Small intestine (tissue), 7 donors: ENCODE data around the gene SPATA31E1. TPM values are rescaled to one million over a fixed set of nuclear protein-coding genes. Genes with fewer than 3 reads are reported as not detected.

Source experiments
- DNase-seq, 2 donors: peaks; one replicate each; pipeline versions ENCODE4 v3.0.0 to v3.0.0-alpha.2; 2013
- FAIRE-seq: peaks from 2 replicates; lab custom pipeline; 2012; peaks lifted over from hg19 to GRCh38; lab: Jason Lieb, UNC
- H3K27ac ChIP-seq, 3 donors: one replicate each; pipeline ENCODE4 v1.5.1; 2013; ENCODE audit warnings: low read length in 2 of 3, mild to moderate bottlenecking in 2 of 3, control low read depth in 1 of 3, inconsistent platforms in 1 of 3, low read depth in 1 of 3, moderate library complexity in 1 of 3
- H3K27me3 ChIP-seq, 3 donors: one replicate each; pipeline ENCODE4 v1.6.1; 2013; ENCODE audit warnings: low read length in 3 of 3, inconsistent platforms in 1 of 3; ENCODE audit not compliant: control insufficient read depth in 3 of 3, insufficient read depth in 3 of 3
- H3K36me3 ChIP-seq, 3 donors: one replicate each; pipeline ENCODE4 v1.6.1; 2013; ENCODE audit warnings: low read length in 3 of 3, inconsistent platforms in 1 of 3, low read depth in 1 of 3, mild to moderate bottlenecking in 1 of 3, moderate library complexity in 1 of 3; ENCODE audit not compliant: control insufficient read depth in 3 of 3, insufficient read depth in 2 of 3
- H3K4me1 ChIP-seq, 3 donors: one replicate each; pipeline ENCODE4 v1.6.1; 2013; ENCODE audit warnings: low read length in 2 of 3, inconsistent platforms in 1 of 3, low read depth in 1 of 3, mild to moderate bottlenecking in 1 of 3, moderate library complexity in 1 of 3; ENCODE audit not compliant: control insufficient read depth in 3 of 3, insufficient read depth in 2 of 3
- H3K4me3 ChIP-seq, 3 donors: one replicate each; pipeline ENCODE4 v1.5.1; 2013; ENCODE audit warnings: low read length in 3 of 3, control low read depth in 1 of 3, inconsistent platforms in 1 of 3, low read depth in 1 of 3, mild to moderate bottlenecking in 1 of 3, moderate library complexity in 1 of 3
- H3K9me3 ChIP-seq, 2 donors: one replicate each; pipeline ENCODE4 v1.6.1; 2013; ENCODE audit warnings: low read depth in 1 of 2, low read length in 1 of 2; ENCODE audit not compliant: control insufficient read depth in 2 of 2, insufficient read depth in 1 of 2
- WGBS, 3 donors: extraction: QIAGEN DNeasy Blood & Tissue Kit; methylation state at CpG; one replicate each; pipeline ENCODE4 v1.1.7; 2013; 5-methylcytosine and 5-hydroxymethylcytosine counted together
- polyA plus RNA-seq, 4 donors: library from polyadenylated mRNA; stranded (reverse) in 3 of 4; unstranded in 1 of 4; fragments of 200-250 nt in 3 of 4; fragments of 120-200 nt in 1 of 4; gene quantifications; one replicate each; pipeline versions ENCODE4 v1.2.1 to v1.2.3, GENCODE V29; 2013
- donor health status: healthy with polysubstance abuse.
- donor health status: control.
- donor health status: control.
- donor health status: Bipolar disorder and iron deficiency.
- donor health status: healthy.

The SPATA31E1 gene
- polyA plus RNA-seq, 4 donors = 0.74 TPM; not detected in 3

DNA sequence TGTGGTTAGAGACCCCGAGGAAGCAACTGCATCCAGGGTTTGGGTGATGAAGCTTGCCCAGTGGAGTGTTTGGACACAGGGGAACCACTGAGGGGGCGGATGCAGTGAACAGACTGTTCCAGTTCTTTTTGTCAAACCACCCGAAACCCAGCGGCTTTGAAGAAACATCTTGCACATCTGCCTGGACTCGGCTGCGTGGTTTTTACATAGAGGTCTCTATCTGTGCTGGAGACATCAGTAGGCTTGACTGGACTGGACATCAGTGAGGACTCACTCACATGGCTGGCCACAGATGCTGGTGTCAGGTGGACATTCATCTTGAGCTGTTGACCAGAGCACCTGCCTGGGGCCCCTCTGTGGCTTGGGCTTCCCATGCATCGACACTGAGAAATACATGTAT lies 15.3 kb upstream of the SPATA31E1 start:
- no peak for FAIRE-seq
- Histone ChIP-seq H3K4me1 (peaks cover 0 to 18% (median 0%) of the 10 kb centered on the region in 3 donors), H3K36me3 (peaks cover 0 to 2% (median 0%) of the 10 kb centered on the region in 3 donors), H3K27ac (no peak overlapping the region), H3K4me3 (peak overlapping the region in 1 of 3 donors; percentile 56), H3K9me3 (peaks cover 0 to 8% of the 10 kb centered on the region in 2 donors), H3K27me3 (no peaks in the 10 kb centered on the region)
- no peak for DNase-seq
- 76 to 84% (median 83%) methylated on average over 7 of the region's 7 CpGs for WGBS, 3 donors

DNA sequence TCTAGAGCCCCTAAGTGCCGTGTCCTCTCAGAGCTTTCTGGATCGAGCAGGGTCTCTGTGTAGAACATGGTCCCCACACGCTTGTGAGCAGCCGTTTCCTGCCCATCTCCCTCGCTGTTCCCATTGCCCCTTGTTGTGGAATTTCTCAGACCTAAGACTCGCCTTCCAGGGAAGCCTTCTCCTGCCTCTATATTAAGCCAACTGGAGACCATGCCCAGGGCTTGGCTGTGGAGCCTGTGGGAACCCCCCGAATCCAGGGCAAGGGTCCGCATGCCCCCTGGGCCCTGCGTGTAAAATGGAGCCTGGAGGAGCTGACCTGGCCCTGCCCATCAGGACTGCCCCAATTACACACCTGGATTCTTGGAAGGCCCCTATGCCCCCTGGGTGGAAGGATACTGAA lies 14.5 kb upstream of the SPATA31E1 start:
- WGBS, 3 donors = 95 to 97% (median 95%) methylated on average over 9 of the region's 9 CpGs
- H3K27me3 ChIP-seq = no peaks in the 10 kb centered on the region
- no peak overlapping the region for H3K4me3 ChIP-seq
- H3K4me1 ChIP-seq = peaks cover 0 to 22% (median 0%) of the 10 kb centered on the region in 3 donors
- FAIRE-seq = no peak
- H3K9me3 ChIP-seq = peaks cover 0 to 2% of the 10 kb centered on the region in 2 donors
- H3K36me3 ChIP-seq = peaks cover 0 to 2% (median 0%) of the 10 kb centered on the region in 3 donors
- H3K27ac ChIP-seq = no peak overlapping the region
- no peak for DNase-seq

DNA sequence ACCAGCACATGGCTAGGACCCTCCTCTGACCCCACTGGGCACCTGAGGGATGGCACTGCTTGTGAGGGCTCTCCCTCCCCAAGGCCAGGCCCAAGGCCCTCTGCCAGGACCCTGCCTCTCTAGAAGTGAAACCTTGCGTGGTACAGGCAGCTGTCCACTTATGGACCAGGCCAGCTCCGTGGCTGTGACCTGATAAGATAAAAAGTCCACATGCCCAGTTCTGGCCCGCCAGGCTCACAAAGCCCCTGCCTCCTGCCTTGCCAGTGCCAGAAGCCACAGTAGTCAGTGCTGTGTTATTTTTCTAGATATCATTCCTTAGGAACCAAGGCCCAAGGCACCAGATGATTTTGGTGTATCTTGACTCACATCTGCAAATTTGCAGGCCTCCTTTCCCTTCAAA lies 14.0 kb upstream of the SPATA31E1 start:
- H3K4me3 ChIP-seq = no peak overlapping the region
- no peaks in the 10 kb centered on the region for H3K27me3 ChIP-seq
- FAIRE-seq (no peak), DNase-seq (no peak)
- no peaks in the 10 kb centered on the region for H3K9me3 ChIP-seq
- H3K4me1 ChIP-seq = peaks cover 0 to 25% (median 0%) of the 10 kb centered on the region in 3 donors
- no peak overlapping the region for H3K27ac ChIP-seq
- H3K36me3 ChIP-seq = peaks cover 0 to 2% (median 0%) of the 10 kb centered on the region in 3 donors
- WGBS, 3 donors = 68 to 88% (median 84%) methylated on average over 3 of the region's 3 CpGs

- Histone ChIP-seq H3K4me1 (peaks cover 0 to 26% (median 0%) of the 10 kb centered on the region in 3 donors), H3K27me3 (no peaks in the 10 kb centered on the region), H3K36me3 (peaks cover 0 to 2% (median 0%) of the 10 kb centered on the region in 3 donors), H3K9me3 (no peaks in the 10 kb centered on the region), H3K4me3 (no peak overlapping the region), H3K27ac (no peak overlapping the region)
- DNase-seq (no peak), FAIRE-seq (no peak)
- 87 to 90% (median 89%) methylated on average over 9 to 11 of the region's 11 CpGs for WGBS, 3 donors
These were observed 13.6 kb upstream of the SPATA31E1 start for GRCh38 chr9:87869082-87869481.

DNA sequence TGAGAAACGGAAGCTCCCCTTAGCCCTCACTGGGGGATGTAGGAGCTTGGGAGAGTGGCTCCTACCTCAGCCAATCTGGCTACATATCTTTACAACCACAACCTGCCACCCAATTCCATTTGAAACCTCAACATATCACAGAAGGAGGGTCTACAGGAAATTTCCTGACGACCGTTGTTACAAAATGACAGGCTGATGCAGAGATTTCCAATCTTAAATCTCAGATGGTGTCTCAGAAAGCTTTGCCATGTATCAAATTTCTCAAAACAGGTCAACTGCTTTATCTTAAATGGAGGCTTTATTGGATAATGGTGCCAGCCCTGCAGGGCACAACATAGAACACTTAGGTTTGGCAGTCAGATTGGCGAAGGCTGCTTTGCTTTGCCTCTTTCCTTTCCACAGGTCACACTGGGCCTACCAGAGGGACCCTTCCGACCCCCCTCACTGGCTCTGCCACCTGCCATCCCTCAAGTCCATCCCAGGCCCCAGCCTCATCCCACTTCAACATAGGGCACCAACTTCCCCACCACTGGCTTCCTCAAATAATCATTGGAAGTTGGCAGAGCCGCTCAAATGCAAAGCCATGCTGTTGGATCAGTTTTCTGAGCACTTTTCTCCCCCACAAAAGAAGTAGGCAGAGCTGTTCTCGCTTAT lies 11.1 kb upstream of the SPATA31E1 start:
- no peak overlapping the region for H3K27ac ChIP-seq
- H3K9me3 ChIP-seq = no peaks in the 10 kb centered on the region
- H3K27me3 ChIP-seq = no peaks in the 10 kb centered on the region
- DNase-seq (no peak), FAIRE-seq (no peak)
- no peaks in the 10 kb centered on the region for H3K36me3 ChIP-seq
- no peak overlapping the region for H3K4me3 ChIP-seq
- WGBS, 3 donors = 84 to 91% (median 88%) methylated on average over 7 of the region's 7 CpGs
- H3K4me1 ChIP-seq = peaks cover 0 to 36% (median 0%) of the 10 kb centered on the region in 3 donors

GRCh38 chr9:87872079-87872624 lies 10.5 kb upstream of the SPATA31E1 start:
- Histone ChIP-seq H3K36me3 (no peaks in the 10 kb centered on the region), H3K4me1 (peaks cover 0 to 39% (median 4%) of the 10 kb centered on the region in 3 donors), H3K4me3 (no peak overlapping the region), H3K9me3 (no peaks in the 10 kb centered on the region), H3K27me3 (no peaks in the 10 kb centered on the region), H3K27ac (peak overlapping the region in 1 of 3 donors; percentile 58)
- 76 to 92% (median 83%) methylated on average over 8 of the region's 8 CpGs for WGBS, 3 donors
- no peak for DNase-seq
- FAIRE-seq = no peak

- no peak for FAIRE-seq
- WGBS, 3 donors = 92 to 95% (median 94%) methylated on average over 5 of the region's 5 CpGs
These were observed 8.9 kb upstream of the SPATA31E1 start for GRCh38 chr9:87873607-87874303.

DNA sequence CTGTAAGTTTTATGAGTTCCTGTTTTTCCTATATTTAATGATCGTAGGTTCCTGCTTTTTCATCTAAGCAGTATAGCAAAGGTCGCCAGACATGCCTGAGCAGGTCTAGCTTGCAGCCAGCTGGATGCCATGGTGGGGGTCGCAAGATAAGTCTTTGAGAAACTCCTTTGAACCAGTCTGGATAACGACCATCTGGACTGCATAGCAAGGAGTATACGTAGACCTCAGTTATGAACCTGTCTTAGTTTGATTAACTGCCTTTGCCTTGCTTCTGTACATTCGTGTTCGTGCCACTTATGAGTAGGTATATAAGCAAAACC lies 8.4 kb upstream of the SPATA31E1 start:
- Histone ChIP-seq H3K27ac (peak overlapping the region in 1 of 3 donors; percentile 58), H3K27me3 (no peaks in the 10 kb centered on the region), H3K36me3 (no peaks in the 10 kb centered on the region), H3K4me1 (peaks cover 0 to 33% (median 4%) of the 10 kb centered on the region in 3 donors), H3K4me3 (no peak overlapping the region), H3K9me3 (peaks cover 0 to 7% of the 10 kb centered on the region in 2 donors)
- WGBS, 3 donors = 45 to 60% (median 47%) methylated on average over 7 of the region's 7 CpGs
- FAIRE-seq = no peak
- peak in 1 of 2 donors; percentile 58 for DNase-seq

More at GRCh38 chr9:87873607-87874303, 8.9 kb upstream of the SPATA31E1 start:
- DNase-seq = peak in 1 of 2 donors; percentile 57
- no peak overlapping the region for H3K4me3 ChIP-seq
- H3K4me1 ChIP-seq = peaks cover 0 to 33% (median 4%) of the 10 kb centered on the region in 3 donors
- H3K36me3 ChIP-seq = no peaks in the 10 kb centered on the region
- no peaks in the 10 kb centered on the region for H3K27me3 ChIP-seq
- H3K27ac ChIP-seq = peak overlapping the region in 1 of 3 donors; percentile 58
- peaks cover 0 to 7% of the 10 kb centered on the region in 2 donors for H3K9me3 ChIP-seq
